ENCODE results near the gene SCAF4.

SCAF4 gene

GRCh38 chr21:31688603-31689368, 43.1 kb downstream of the SCAF4 start:
- Histone ChIP-seq H3K4me1 (ENCODE audit: control insufficient read depth, insufficient read depth, low read length, unreplicated experiment) (no peaks in the 10 kb centered on the region), H2AFZ (ENCODE audit: low read length, unreplicated experiment) (no peak overlapping the region), H3K27ac (ENCODE audit: low read depth, low read length) (no peak overlapping the region), H3K79me2 (ENCODE audit: control insufficient read depth, insufficient read depth, low read length, unreplicated experiment) (peaks cover 2% of the 10 kb centered on the region), H3K27me3 (ENCODE audit: insufficient read depth, low read length) (no peaks in the 10 kb centered on the region), H3K4me3 (ENCODE audit: low read depth, low read length) (no peak overlapping the region), H3K36me3 (ENCODE audit: insufficient read depth, low read length) (peaks cover 39% of the 10 kb centered on the region)

GRCh38 chr21:31687108-31687507, 44.8 kb downstream of the SCAF4 start:
- Histone ChIP-seq H3K4me1 (ENCODE audit: control insufficient read depth, insufficient read depth, low read length, unreplicated experiment) (peaks cover 5% of the 10 kb centered on the region), H3K79me2 (ENCODE audit: control insufficient read depth, insufficient read depth, low read length, unreplicated experiment) (peaks cover 2% of the 10 kb centered on the region), H3K36me3 (ENCODE audit: insufficient read depth, low read length) (peaks cover 41% of the 10 kb centered on the region), H3K4me3 (ENCODE audit: low read depth, low read length) (no peak overlapping the region), H2AFZ (ENCODE audit: low read length, unreplicated experiment) (no peak overlapping the region), H3K27me3 (ENCODE audit: insufficient read depth, low read length) (no peaks in the 10 kb centered on the region), H3K27ac (ENCODE audit: low read depth, low read length) (no peak overlapping the region)

GRCh38 chr21:31686272-31686915, 45.5 kb downstream of the SCAF4 start:
- Histone ChIP-seq H3K36me3 (ENCODE audit: insufficient read depth, low read length) (peaks cover 37% of the 10 kb centered on the region), H3K4me1 (ENCODE audit: control insufficient read depth, insufficient read depth, low read length, unreplicated experiment) (peaks cover 5% of the 10 kb centered on the region), H3K79me2 (ENCODE audit: control insufficient read depth, insufficient read depth, low read length, unreplicated experiment) (peaks cover 2% of the 10 kb centered on the region), H3K27me3 (ENCODE audit: insufficient read depth, low read length) (no peaks in the 10 kb centered on the region), H3K27ac (ENCODE audit: low read depth, low read length) (no peak overlapping the region), H3K4me3 (ENCODE audit: low read depth, low read length) (no peak overlapping the region), H2AFZ (ENCODE audit: low read length, unreplicated experiment) (no peak overlapping the region)

GRCh38 chr21:31684918-31685317, 47.0 kb downstream of the SCAF4 start:
- Histone ChIP-seq H3K36me3 (ENCODE audit: insufficient read depth, low read length) (peaks cover 41% of the 10 kb centered on the region), H2AFZ (ENCODE audit: low read length, unreplicated experiment) (no peak overlapping the region), H3K27me3 (ENCODE audit: insufficient read depth, low read length) (no peaks in the 10 kb centered on the region), H3K79me2 (ENCODE audit: control insufficient read depth, insufficient read depth, low read length, unreplicated experiment) (peaks cover 2% of the 10 kb centered on the region), H3K27ac (ENCODE audit: low read depth, low read length) (no peak overlapping the region), H3K4me3 (ENCODE audit: low read depth, low read length) (no peak overlapping the region), H3K4me1 (ENCODE audit: control insufficient read depth, insufficient read depth, low read length, unreplicated experiment) (peaks cover 5% of the 10 kb centered on the region)

GRCh38 chr21:31683029-31683428, 48.9 kb downstream of the SCAF4 start:
- H3K4me3 ChIP-seq (ENCODE audit: low read depth, low read length) = no peak overlapping the region
- H3K36me3 ChIP-seq (ENCODE audit: insufficient read depth, low read length) = peaks cover 40% of the 10 kb centered on the region
- H3K27me3 ChIP-seq (ENCODE audit: insufficient read depth, low read length) = no peaks in the 10 kb centered on the region
- H3K27ac ChIP-seq (ENCODE audit: low read depth, low read length) = no peak overlapping the region
- H3K4me1 ChIP-seq (ENCODE audit: control insufficient read depth, insufficient read depth, low read length, unreplicated experiment) = peaks cover 5% of the 10 kb centered on the region
- peaks cover 5% of the 10 kb centered on the region for H3K79me2 ChIP-seq (ENCODE audit: control insufficient read depth, insufficient read depth, low read length, unreplicated experiment)
- no peak overlapping the region for H2AFZ ChIP-seq (ENCODE audit: low read length, unreplicated experiment)

GRCh38 chr21:31682620-31683019, 49.3 kb downstream of the SCAF4 start:
- H3K4me1 ChIP-seq (ENCODE audit: control insufficient read depth, insufficient read depth, low read length, unreplicated experiment) = peaks cover 5% of the 10 kb centered on the region
- no peak overlapping the region for H3K4me3 ChIP-seq (ENCODE audit: low read depth, low read length)
- no peaks in the 10 kb centered on the region for H3K27me3 ChIP-seq (ENCODE audit: insufficient read depth, low read length)
- H3K27ac ChIP-seq (ENCODE audit: low read depth, low read length) = no peak overlapping the region
- H3K36me3 ChIP-seq (ENCODE audit: insufficient read depth, low read length) = peaks cover 40% of the 10 kb centered on the region
- H2AFZ ChIP-seq (ENCODE audit: low read length, unreplicated experiment) = no peak overlapping the region
- H3K79me2 ChIP-seq (ENCODE audit: control insufficient read depth, insufficient read depth, low read length, unreplicated experiment) = peaks cover 5% of the 10 kb centered on the region

GRCh38 chr21:31678478-31678877, 53.4 kb downstream of the SCAF4 start:
- Histone ChIP-seq H2AFZ (ENCODE audit: low read length, unreplicated experiment) (no peak overlapping the region), H3K36me3 (ENCODE audit: insufficient read depth, low read length) (peaks cover 26% of the 10 kb centered on the region), H3K79me2 (ENCODE audit: control insufficient read depth, insufficient read depth, low read length, unreplicated experiment) (peaks cover 3% of the 10 kb centered on the region), H3K4me3 (ENCODE audit: low read depth, low read length) (no peak overlapping the region), H3K27me3 (ENCODE audit: insufficient read depth, low read length) (no peaks in the 10 kb centered on the region), H3K27ac (ENCODE audit: low read depth, low read length) (no peak overlapping the region), H3K4me1 (ENCODE audit: control insufficient read depth, insufficient read depth, low read length, unreplicated experiment) (peaks cover 5% of the 10 kb centered on the region)

- no peak overlapping the region for H3K4me3 ChIP-seq (ENCODE audit: low read depth, low read length)
- no peaks in the 10 kb centered on the region for H3K4me1 ChIP-seq (ENCODE audit: control insufficient read depth, insufficient read depth, low read length, unreplicated experiment)
- H3K27ac ChIP-seq (ENCODE audit: low read depth, low read length) = no peak overlapping the region
- no peak overlapping the region for H2AFZ ChIP-seq (ENCODE audit: low read length, unreplicated experiment)
- peaks cover 3% of the 10 kb centered on the region for H3K79me2 ChIP-seq (ENCODE audit: control insufficient read depth, insufficient read depth, low read length, unreplicated experiment)
- H3K27me3 ChIP-seq (ENCODE audit: insufficient read depth, low read length) = no peaks in the 10 kb centered on the region
- H3K36me3 ChIP-seq (ENCODE audit: insufficient read depth, low read length) = peaks cover 13% of the 10 kb centered on the region; the same call in 1 of the 2 replicates
Observed at GRCh38 chr21:31677047-31677446, 54.9 kb downstream of the SCAF4 start.

GRCh38 chr21:31675960-31676359, 56.0 kb downstream of the SCAF4 start:
- H3K4me3 ChIP-seq (ENCODE audit: low read depth, low read length) = no peak overlapping the region
- H3K27ac ChIP-seq (ENCODE audit: low read depth, low read length) = no peak overlapping the region
- H3K79me2 ChIP-seq (ENCODE audit: control insufficient read depth, insufficient read depth, low read length, unreplicated experiment) = peaks cover 3% of the 10 kb centered on the region
- peaks cover 12% of the 10 kb centered on the region; the same call in 1 of the 2 replicates for H3K36me3 ChIP-seq (ENCODE audit: insufficient read depth, low read length)
- no peaks in the 10 kb centered on the region for H3K4me1 ChIP-seq (ENCODE audit: control insufficient read depth, insufficient read depth, low read length, unreplicated experiment)
- H3K27me3 ChIP-seq (ENCODE audit: insufficient read depth, low read length) = no peaks in the 10 kb centered on the region
- no peak overlapping the region for H2AFZ ChIP-seq (ENCODE audit: low read length, unreplicated experiment)

GRCh38 chr21:31675318-31675717, 56.6 kb downstream of the SCAF4 start:
- Histone ChIP-seq H2AFZ (ENCODE audit: low read length, unreplicated experiment) (no peak overlapping the region), H3K4me1 (ENCODE audit: control insufficient read depth, insufficient read depth, low read length, unreplicated experiment) (no peaks in the 10 kb centered on the region), H3K36me3 (ENCODE audit: insufficient read depth, low read length) (peaks cover 7% of the 10 kb centered on the region; the same call in 1 of the 2 replicates), H3K27ac (ENCODE audit: low read depth, low read length) (no peak overlapping the region), H3K27me3 (ENCODE audit: insufficient read depth, low read length) (no peaks in the 10 kb centered on the region), H3K79me2 (ENCODE audit: control insufficient read depth, insufficient read depth, low read length, unreplicated experiment) (peaks cover 3% of the 10 kb centered on the region), H3K4me3 (ENCODE audit: low read depth, low read length) (no peak overlapping the region)
